ENCODE measurements around the gene EPHB3.

Gene EPHB3

GRCh38 chr3:184551614-184552256 lies 9.8 kb upstream of the EPHB3 start:
- H3K4me3 ChIP-seq (ENCODE audit: control insufficient read depth, low read depth, low read length): no peak overlapping the region
- DNase-seq (ENCODE audit: low read depth): no peak
- no peak for TF ChIP-seq CTCF (IDR thresholded peaks at IDR 0.05; ENCODE audit: control insufficient read depth, insufficient read depth, low read depth, low read length, missing control alignments)

GRCh38 chr3:184552296-184552695 lies 9.3 kb upstream of the EPHB3 start:
- H3K4me3 ChIP-seq (ENCODE audit: control insufficient read depth, low read depth, low read length): no peak overlapping the region
- no peak for DNase-seq (ENCODE audit: low read depth)
- no peak for TF ChIP-seq CTCF (IDR thresholded peaks at IDR 0.05; ENCODE audit: control insufficient read depth, insufficient read depth, low read depth, low read length, missing control alignments)

GRCh38 chr3:184552863-184553262 lies 8.7 kb upstream of the EPHB3 start:
- no peak overlapping the region for H3K4me3 ChIP-seq (ENCODE audit: control insufficient read depth, low read depth, low read length)
- no peak for DNase-seq (ENCODE audit: low read depth)
- no peak for TF ChIP-seq CTCF (IDR thresholded peaks at IDR 0.05; ENCODE audit: control insufficient read depth, insufficient read depth, low read depth, low read length, missing control alignments)

- TF ChIP-seq CTCF (IDR thresholded peaks at IDR 0.05; ENCODE audit: control insufficient read depth, insufficient read depth, low read depth, low read length, missing control alignments): no peak
- DNase-seq (ENCODE audit: low read depth): no peak
- no peak overlapping the region for H3K4me3 ChIP-seq (ENCODE audit: control insufficient read depth, low read depth, low read length)
These were observed 8.2 kb upstream of the EPHB3 start for GRCh38 chr3:184553385-184553784.

DNA sequence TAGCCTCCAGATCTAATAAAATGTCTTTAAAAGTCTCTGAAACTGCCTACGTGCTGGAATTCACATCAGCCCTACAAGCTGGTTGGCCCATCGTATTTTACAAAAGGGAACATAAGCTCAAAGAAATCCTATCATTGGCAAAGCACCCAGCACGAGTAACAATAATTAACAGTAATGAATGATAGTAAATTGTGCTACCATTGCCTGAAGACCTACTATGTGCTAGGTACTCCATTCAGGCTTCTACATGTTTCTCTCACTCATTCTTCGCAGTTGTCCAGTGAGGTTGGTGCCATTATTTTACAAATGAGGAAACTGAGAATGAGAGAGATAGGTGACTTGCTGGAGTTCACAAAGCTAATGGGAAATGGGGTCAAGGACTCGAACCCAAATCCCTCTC lies 7.1 kb upstream of the EPHB3 start:
- DNase-seq (ENCODE audit: low read depth): no peak
- H3K4me3 ChIP-seq (ENCODE audit: control insufficient read depth, low read depth, low read length): no peak overlapping the region
- no peak for TF ChIP-seq CTCF (IDR thresholded peaks at IDR 0.05; ENCODE audit: control insufficient read depth, insufficient read depth, low read depth, low read length, missing control alignments)

GRCh38 chr3:184556582-184557347 lies 4.8 kb upstream of the EPHB3 start:
- no peak for TF ChIP-seq CTCF (IDR thresholded peaks at IDR 0.05; ENCODE audit: control insufficient read depth, insufficient read depth, low read depth, low read length, missing control alignments)
- no peak overlapping the region for H3K4me3 ChIP-seq (ENCODE audit: control insufficient read depth, low read depth, low read length)
- no peak for DNase-seq (ENCODE audit: low read depth)

All from AG09309 (cell line).